MM.1S (cell line): ENCODE data around the gene CLCA1.

Source experiments
- DNase-seq: peaks from one replicate; pipeline ENCODE4 v3.0.0-alpha.2; 2015
- H2AFZ ChIP-seq: fragments of 300-600 bp; sonication (generic); 2 replicates; pipeline ENCODE4 v1.6.0; 2016; ENCODE audit warnings: antibody characterized with exemption, low read length
- H3F3A ChIP-seq: fragments of 300-600 bp; sonication (generic); 2 replicates; pipeline ENCODE4 v1.6.1; 2016; ENCODE audit warnings: mild to moderate bottlenecking, antibody characterized with exemption, low read length, moderate library complexity, mixed read lengths; ENCODE audit not compliant: insufficient read depth
- H3K27ac ChIP-seq: fragments of 300-600 bp; sonication (generic); 2 replicates; pipeline ENCODE4 v1.5.1; 2016; ENCODE audit warnings: mild to moderate bottlenecking, low read length
- H3K27me3 ChIP-seq: fragments of 300-600 bp; sonication (generic); replicated peaks from 2 replicates; pipeline ENCODE4 v1.6.0; 2016; ENCODE audit warnings: low read length; ENCODE audit not compliant: insufficient read depth
- H3K36me3 ChIP-seq: fragments of 300-600 bp; sonication (generic); replicated peaks from 2 replicates; pipeline ENCODE4 v1.6.1; 2016; ENCODE audit warnings: mild to moderate bottlenecking, low read length, mixed read lengths; ENCODE audit not compliant: insufficient read depth
- H3K4me1 ChIP-seq: fragments of 300-600 bp; sonication (generic); 2 replicates; pipeline ENCODE4 v1.6.1; 2016; ENCODE audit warnings: low read length, mixed read lengths
- H3K4me2 ChIP-seq: fragments of 300-600 bp; sonication (generic); 2 replicates; pipeline ENCODE4 v1.6.0; 2016; ENCODE audit warnings: low read depth, low read length
- H3K4me3 ChIP-seq: fragments of 300-600 bp; sonication (generic); 2 replicates; pipeline ENCODE4 v1.5.1; 2016; ENCODE audit warnings: low read length, mixed read lengths
- H3K79me2 ChIP-seq: fragments of 300-600 bp; sonication (generic); 2 replicates; pipeline ENCODE4 v1.6.1; 2016; ENCODE audit warnings: mixed run types, low read length, mixed read lengths
- H3K9ac ChIP-seq: fragments of 300-600 bp; sonication (generic); 2 replicates; pipeline ENCODE4 v1.6.1; 2016; ENCODE audit warnings: low read length, mixed read lengths
- H3K9me2 ChIP-seq: fragments of 300-600 bp; sonication (generic); replicated peaks from 2 replicates; pipeline ENCODE4 v1.6.1; 2016; ENCODE audit warnings: mild to moderate bottlenecking, low read length, mixed read lengths; ENCODE audit not compliant: insufficient read depth
- H3K9me3 ChIP-seq: fragments of 300-600 bp; sonication (generic); replicated peaks from 2 replicates; pipeline ENCODE4 v1.6.1; 2016; ENCODE audit warnings: mild to moderate bottlenecking, low read length, mixed read lengths; ENCODE audit not compliant: insufficient read depth
- H4K20me1 ChIP-seq: fragments of 300-600 bp; sonication (generic); 2 replicates; pipeline ENCODE4 v1.6.1; 2016; ENCODE audit warnings: mild to moderate bottlenecking, low read length, moderate library complexity, mixed read lengths; ENCODE audit not compliant: insufficient read depth
- EZH2 ChIP-seq: fragments of 300-600 bp; sonication (generic); optimal IDR thresholded peaks from 2 replicates; pipeline ENCODE3; 2017; ENCODE audit warnings: low read depth, mild to moderate bottlenecking, antibody characterized with exemption, low read length, mixed read lengths
- EZH2phosphoT487 ChIP-seq: fragments of 300-600 bp; sonication (generic); IDR thresholded peaks from 2 replicates; pipeline ENCODE4 v1.6.1; 2018; ENCODE audit warnings: antibody characterized with exemption, low read length
- TF ChIP-seq, protein P1 (sequence below): fragments of 300-600 bp; sonication (generic); IDR thresholded peaks from 2 replicates; pipeline ENCODE4 v1.5.1; 2016; ENCODE audit warnings: antibody characterized with exemption, low read length, mixed read lengths

Gene CLCA1

GRCh38 chr1:86436041-86436440 is 32.7 kb upstream of the CLCA1 start:
- Histone ChIP-seq H3K36me3 (no peaks in the 10 kb centered on the region), H3K4me3 (no peak overlapping the region), H3K27ac (no peak overlapping the region), H3K9me2 (no peaks in the 10 kb centered on the region), H3K4me1 (peaks cover 1% of the 10 kb centered on the region; the same call in 1 of the 2 replicates), H3F3A (no peaks in the 10 kb centered on the region), H2AFZ (no peak overlapping the region), H3K9me3 (no peaks in the 10 kb centered on the region), H3K4me2 (no peak overlapping the region), H3K79me2 (no peaks in the 10 kb centered on the region), H3K9ac (no peak overlapping the region), H4K20me1 (no peaks in the 10 kb centered on the region), H3K27me3 (no peaks in the 10 kb centered on the region)
- no peak for TF ChIP-seq EZH2
- TF ChIP-seq, protein P1, sequence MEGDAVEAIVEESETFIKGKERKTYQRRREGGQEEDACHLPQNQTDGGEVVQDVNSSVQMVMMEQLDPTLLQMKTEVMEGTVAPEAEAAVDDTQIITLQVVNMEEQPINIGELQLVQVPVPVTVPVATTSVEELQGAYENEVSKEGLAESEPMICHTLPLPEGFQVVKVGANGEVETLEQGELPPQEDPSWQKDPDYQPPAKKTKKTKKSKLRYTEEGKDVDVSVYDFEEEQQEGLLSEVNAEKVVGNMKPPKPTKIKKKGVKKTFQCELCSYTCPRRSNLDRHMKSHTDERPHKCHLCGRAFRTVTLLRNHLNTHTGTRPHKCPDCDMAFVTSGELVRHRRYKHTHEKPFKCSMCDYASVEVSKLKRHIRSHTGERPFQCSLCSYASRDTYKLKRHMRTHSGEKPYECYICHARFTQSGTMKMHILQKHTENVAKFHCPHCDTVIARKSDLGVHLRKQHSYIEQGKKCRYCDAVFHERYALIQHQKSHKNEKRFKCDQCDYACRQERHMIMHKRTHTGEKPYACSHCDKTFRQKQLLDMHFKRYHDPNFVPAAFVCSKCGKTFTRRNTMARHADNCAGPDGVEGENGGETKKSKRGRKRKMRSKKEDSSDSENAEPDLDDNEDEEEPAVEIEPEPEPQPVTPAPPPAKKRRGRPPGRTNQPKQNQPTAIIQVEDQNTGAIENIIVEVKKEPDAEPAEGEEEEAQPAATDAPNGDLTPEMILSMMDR, result no peak
- TF ChIP-seq EZH2phosphoT487, result no peak
- DNase-seq, result no peak

- no peak overlapping the region for H3K4me2 ChIP-seq
- H3F3A ChIP-seq, result 0 out of 2 replicates have a peak, but pooled peaks cover 4% of the 10 kb centered on the region
- no peaks in the 10 kb centered on the region for H3K27me3 ChIP-seq
- H4K20me1 ChIP-seq, result no peaks in the 10 kb centered on the region
- H3K27ac ChIP-seq, result no peak overlapping the region
- no peaks in the 10 kb centered on the region for H3K9me3 ChIP-seq
- H3K9me2 ChIP-seq, result no peaks in the 10 kb centered on the region
- TF ChIP-seq, protein P1, result no peak
- TF ChIP-seq EZH2 (no peak), EZH2phosphoT487 (no peak)
- H3K9ac ChIP-seq, result no peak overlapping the region
- H3K36me3 ChIP-seq, result no peaks in the 10 kb centered on the region
- peak; percentile 75 for DNase-seq
- H2AFZ ChIP-seq, result no peak overlapping the region
- no peak overlapping the region for H3K4me3 ChIP-seq
- H3K79me2 ChIP-seq, result no peaks in the 10 kb centered on the region
- H3K4me1 ChIP-seq, result peaks cover 6% of the 10 kb centered on the region; the same call in 1 of the 2 replicates
These were observed 27.1 kb upstream of the CLCA1 start for GRCh38 chr1:86441581-86441980.

DNA sequence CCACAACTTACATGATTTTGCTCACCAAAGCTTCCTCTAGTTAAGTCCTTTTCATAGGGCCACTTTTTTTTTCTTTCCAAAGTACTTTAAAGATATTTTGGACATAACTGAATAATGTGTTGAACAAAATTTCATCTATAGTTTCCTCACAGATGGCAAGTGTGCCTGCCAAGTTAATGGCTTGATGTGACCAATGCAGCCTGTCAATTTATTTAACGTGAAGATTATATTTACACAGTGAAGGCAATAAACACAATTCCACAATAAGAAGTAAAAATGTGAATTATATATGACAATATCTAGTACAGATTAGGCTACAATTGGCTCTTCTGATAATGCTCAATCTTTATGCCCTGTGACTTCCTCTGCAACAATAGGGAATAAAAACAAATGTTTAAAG is 26.7 kb upstream of the CLCA1 start:
- H3K27me3 ChIP-seq, result no peaks in the 10 kb centered on the region
- no peaks in the 10 kb centered on the region for H3K9me3 ChIP-seq
- TF ChIP-seq EZH2phosphoT487 (no peak), EZH2 (no peak)
- TF ChIP-seq, protein P1, result no peak
- DNase-seq, result no peak
- peaks cover 6% of the 10 kb centered on the region; the same call in 1 of the 2 replicates for H3K4me1 ChIP-seq
- H4K20me1 ChIP-seq, result no peaks in the 10 kb centered on the region
- H3K9ac ChIP-seq, result no peak overlapping the region
- H3K79me2 ChIP-seq, result no peaks in the 10 kb centered on the region
- no peaks in the 10 kb centered on the region for H3K9me2 ChIP-seq
- H3F3A ChIP-seq, result 0 out of 2 replicates have a peak, but pooled peaks cover 4% of the 10 kb centered on the region
- H3K4me2 ChIP-seq, result no peak overlapping the region
- no peak overlapping the region for H2AFZ ChIP-seq
- no peaks in the 10 kb centered on the region for H3K36me3 ChIP-seq
- H3K4me3 ChIP-seq, result no peak overlapping the region
- H3K27ac ChIP-seq, result no peak overlapping the region
